NT2/D1 (cell line): ENCODE data around the gene POU6F2.

Source experiments
- DNase-seq: peaks from one replicate; pipeline ENCODE4 v3.0.0-alpha.2; 2011; ENCODE audit warnings: low read depth, low spot score
- H3K27me3 ChIP-seq: 2 replicates; pipeline ENCODE4 v1.6.0; 2011; ENCODE audit warnings: mild to moderate bottlenecking; ENCODE audit not compliant: insufficient read length, insufficient read depth
- H3K36me3 ChIP-seq: 2 replicates; pipeline ENCODE4 v1.6.1; 2011; ENCODE audit warnings: mild to moderate bottlenecking, low read length, mixed read lengths; ENCODE audit not compliant: insufficient read depth, insufficient read length
- H3K4me1 ChIP-seq: 2 replicates; pipeline ENCODE4 v1.5.1; 2011; ENCODE audit not compliant: insufficient read depth, insufficient read length
- H3K4me3 ChIP-seq: 2 replicates; pipeline ENCODE4 v1.5.1; 2011; ENCODE audit warnings: low read depth; ENCODE audit not compliant: insufficient read length
- H3K9ac ChIP-seq: 2 replicates; pipeline ENCODE4 v1.6.0; 2011; ENCODE audit warnings: low read depth; ENCODE audit not compliant: insufficient read length
- H3K9me3 ChIP-seq: 2 replicates; pipeline ENCODE4 v1.5.1; 2011; ENCODE audit warnings: mild to moderate bottlenecking, low read length; ENCODE audit not compliant: insufficient read depth
- SUZ12 ChIP-seq: IDR thresholded peaks from 2 replicates; pipeline ENCODE4 v1.6.1; 2011; ENCODE audit not compliant: insufficient read length, insufficient read depth; ENCODE audit errors: extremely low read depth
- YY1 ChIP-seq: IDR thresholded peaks from 2 replicates; pipeline ENCODE4 v1.6.1; 2011; ENCODE audit not compliant: insufficient read length, insufficient read depth
- ZNF274 ChIP-seq: IDR thresholded peaks from 2 replicates; pipeline ENCODE4 v1.6.1; 2011; ENCODE audit warnings: mild to moderate bottlenecking, low read depth, low read length

Gene POU6F2

DNA sequence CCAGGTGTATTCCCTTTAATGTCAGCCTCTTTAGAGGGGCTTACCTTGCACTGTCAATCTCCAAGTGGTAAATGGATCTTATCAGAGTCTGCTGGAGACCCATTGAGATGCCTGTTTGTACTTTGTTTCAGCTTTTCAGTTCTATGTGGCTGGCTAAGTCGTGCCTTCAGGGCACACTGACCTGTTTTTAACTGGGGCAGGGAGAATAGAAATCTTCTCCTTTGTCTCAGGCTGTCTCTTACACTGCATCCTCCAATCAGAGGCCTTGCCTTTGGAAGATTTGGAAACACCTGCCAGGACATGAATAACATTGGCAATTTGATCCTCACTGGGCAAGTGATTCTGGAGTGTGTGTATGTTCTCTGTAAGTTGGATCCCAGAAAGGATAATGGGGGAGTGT lies 65.0 kb downstream of the POU6F2 start:
- no peak overlapping the region for H3K9ac ChIP-seq
- H3K4me1 ChIP-seq = no peaks in the 10 kb centered on the region
- peak; percentile 11 for DNase-seq
- no peaks in the 10 kb centered on the region for H3K36me3 ChIP-seq
- H3K4me3 ChIP-seq = no peak overlapping the region
- no peaks in the 10 kb centered on the region for H3K27me3 ChIP-seq
- TF ChIP-seq YY1 (no peak), SUZ12 (no peak), ZNF274 (no peak)
- peaks cover 7% of the 10 kb centered on the region; the same call in 1 of the 2 replicates for H3K9me3 ChIP-seq

DNA sequence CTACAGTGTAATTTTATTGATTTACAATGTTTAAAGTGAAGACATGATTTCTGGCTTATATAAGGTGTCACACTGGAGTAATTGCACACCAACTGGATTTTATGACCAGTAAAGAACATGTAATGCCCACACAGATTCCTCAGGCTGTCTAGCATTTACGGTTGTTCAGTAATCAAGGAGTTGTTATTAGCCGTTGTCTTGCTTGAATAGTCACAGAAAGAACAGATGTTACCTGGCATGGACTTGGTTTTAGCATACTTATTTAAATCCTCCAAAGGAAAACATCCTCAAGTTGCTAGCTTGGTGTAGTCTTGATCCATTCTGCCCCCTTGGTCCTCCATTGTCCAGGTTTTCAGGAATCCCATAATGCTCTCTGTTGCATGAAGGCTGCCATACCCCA lies 65.8 kb downstream of the POU6F2 start:
- no peak overlapping the region for H3K4me3 ChIP-seq

DNA sequence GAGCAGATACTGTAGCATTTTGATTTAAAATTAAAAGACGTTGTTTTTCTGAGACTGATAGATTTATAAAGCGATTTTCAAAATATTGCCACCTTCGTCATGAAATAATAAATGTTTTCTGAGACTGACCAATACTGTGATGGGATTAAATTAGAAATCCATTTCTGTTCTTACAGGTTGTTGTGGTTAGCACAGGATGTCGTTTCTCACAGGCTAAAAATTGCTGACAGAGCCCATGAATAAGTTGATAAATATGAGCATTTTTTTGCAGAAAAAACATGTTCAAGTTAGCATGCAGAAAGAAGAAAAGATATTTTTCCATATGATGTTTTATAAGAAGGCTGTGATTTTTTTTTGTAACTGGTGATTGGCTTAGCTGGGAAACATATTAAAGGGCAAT lies 66.8 kb downstream of the POU6F2 start:
- TF ChIP-seq SUZ12 = no peak
- TF ChIP-seq YY1 = no peak
- no peak for TF ChIP-seq ZNF274
- Histone ChIP-seq H3K4me1 (no peaks in the 10 kb centered on the region), H3K9ac (no peak overlapping the region), H3K36me3 (no peaks in the 10 kb centered on the region), H3K4me3 (no peak overlapping the region), H3K27me3 (no peaks in the 10 kb centered on the region), H3K9me3 (peaks cover 7% of the 10 kb centered on the region; the same call in 1 of the 2 replicates)
- DNase-seq = no peak

More for the DNA sequence above, 65.8 kb downstream of the POU6F2 start:
- TF ChIP-seq YY1 (no peak), ZNF274 (no peak), SUZ12 (no peak)
- H3K27me3 ChIP-seq = no peaks in the 10 kb centered on the region
- H3K9me3 ChIP-seq = peaks cover 7% of the 10 kb centered on the region; the same call in 1 of the 2 replicates
- H3K36me3 ChIP-seq = no peaks in the 10 kb centered on the region
- DNase-seq = no peak
- no peak overlapping the region for H3K9ac ChIP-seq
- H3K4me1 ChIP-seq = no peaks in the 10 kb centered on the region

DNA sequence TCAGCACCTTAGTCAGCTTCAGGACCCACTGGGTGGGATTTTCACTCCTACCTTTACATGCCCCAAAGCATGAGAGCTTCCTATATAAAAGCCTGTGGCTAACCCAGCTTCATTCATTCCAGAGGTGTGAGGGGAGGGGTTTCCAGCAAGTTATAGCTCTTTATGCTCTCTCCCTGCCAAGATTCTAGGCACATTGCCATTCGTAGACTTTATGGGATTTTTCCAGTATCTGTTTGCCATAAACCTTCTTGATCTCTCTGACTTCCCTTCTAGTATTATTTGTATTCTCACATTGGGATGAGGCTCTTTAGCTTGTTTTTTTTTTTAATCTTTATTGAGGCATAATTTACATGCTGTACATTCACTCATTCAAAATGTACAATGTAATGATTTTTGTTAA lies 67.5 kb downstream of the POU6F2 start:
- DNase-seq = no peak
- peaks cover 7% of the 10 kb centered on the region; the same call in 1 of the 2 replicates for H3K9me3 ChIP-seq
- no peak overlapping the region for H3K9ac ChIP-seq
- no peak overlapping the region for H3K4me3 ChIP-seq
- TF ChIP-seq ZNF274 (no peak), YY1 (no peak), SUZ12 (no peak)
- no peaks in the 10 kb centered on the region for H3K36me3 ChIP-seq
- H3K27me3 ChIP-seq = no peaks in the 10 kb centered on the region
- no peaks in the 10 kb centered on the region for H3K4me1 ChIP-seq

DNA sequence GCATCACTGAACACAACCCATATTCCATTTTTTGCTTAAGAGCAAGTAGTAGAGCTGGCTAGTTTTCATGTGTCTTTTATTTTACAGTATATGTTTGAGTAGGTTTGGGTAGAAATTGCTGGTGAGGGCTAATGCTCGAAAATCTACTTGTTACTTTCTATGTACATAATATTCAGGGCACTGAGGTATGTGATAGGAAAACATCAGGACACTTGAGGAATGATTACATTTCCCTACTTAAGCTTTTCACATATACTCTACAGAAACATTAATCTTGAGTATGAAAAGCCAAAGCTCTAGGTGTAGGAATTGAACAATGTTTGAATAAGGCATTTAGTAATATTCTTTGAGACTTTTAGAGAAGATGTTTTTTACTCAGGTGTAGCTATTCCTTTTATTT lies 73.6 kb downstream of the POU6F2 start:
- Histone ChIP-seq H3K9ac (no peak overlapping the region), H3K4me3 (no peak overlapping the region), H3K36me3 (no peaks in the 10 kb centered on the region), H3K9me3 (peaks cover 5% of the 10 kb centered on the region; the same call in 1 of the 2 replicates), H3K4me1 (no peaks in the 10 kb centered on the region), H3K27me3 (no peaks in the 10 kb centered on the region)
- DNase-seq = no peak
- TF ChIP-seq YY1 (no peak), SUZ12 (no peak), ZNF274 (no peak)

DNA sequence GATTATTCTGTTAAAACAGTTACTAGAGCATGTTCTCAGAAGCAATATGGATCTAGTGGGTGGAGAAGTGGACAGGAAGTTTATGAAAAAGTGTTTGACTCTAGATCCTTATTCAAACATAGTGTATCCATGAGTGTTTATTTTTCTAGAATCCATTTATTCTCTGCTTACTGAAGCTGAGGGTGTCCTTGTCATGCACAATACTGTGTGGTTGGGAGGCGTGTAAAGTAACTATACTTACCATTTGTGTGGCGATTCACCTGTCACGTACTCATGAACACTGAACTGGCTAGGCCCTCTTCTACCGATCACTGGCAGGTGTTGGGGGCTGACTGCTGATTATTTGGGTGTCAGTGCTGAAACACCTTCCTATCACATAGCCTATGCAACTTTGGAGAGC lies 74.0 kb downstream of the POU6F2 start:
- TF ChIP-seq SUZ12 (no peak), ZNF274 (no peak), YY1 (no peak)
- H3K36me3 ChIP-seq = no peaks in the 10 kb centered on the region

DNA sequence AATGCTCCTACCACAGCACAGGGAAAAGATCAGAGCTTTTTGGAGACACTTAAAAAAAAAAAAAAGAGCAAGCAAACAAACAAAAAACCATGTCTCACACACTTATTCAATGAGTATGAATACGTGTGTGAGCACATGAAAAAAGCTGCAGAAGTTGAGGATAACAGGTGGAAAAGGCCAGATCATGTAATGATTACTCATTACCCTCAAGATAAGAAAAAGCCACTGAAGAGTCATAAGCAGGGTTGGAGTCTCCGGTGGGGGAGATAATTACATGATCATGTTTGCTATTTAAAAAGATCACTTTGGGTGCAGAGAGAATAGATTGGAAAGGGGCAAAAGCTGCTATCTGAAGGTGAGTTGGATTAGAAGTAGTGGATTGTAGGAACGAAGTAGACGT lies 77.0 kb downstream of the POU6F2 start:
- no peaks in the 10 kb centered on the region for H3K4me1 ChIP-seq
- H3K9ac ChIP-seq = no peak overlapping the region
- no peak for TF ChIP-seq ZNF274
- no peak for TF ChIP-seq SUZ12
- TF ChIP-seq YY1 = no peak
- no peak for DNase-seq
- H3K36me3 ChIP-seq = no peaks in the 10 kb centered on the region
- no peaks in the 10 kb centered on the region for H3K27me3 ChIP-seq
- H3K4me3 ChIP-seq = no peak overlapping the region
- H3K9me3 ChIP-seq = peaks cover 6% of the 10 kb centered on the region; the same call in 1 of the 2 replicates

More for the DNA sequence above, 74.0 kb downstream of the POU6F2 start:
- Histone ChIP-seq H3K4me3 (no peak overlapping the region), H3K9me3 (peaks cover 6% of the 10 kb centered on the region; the same call in 1 of the 2 replicates), H3K9ac (no peak overlapping the region), H3K27me3 (no peaks in the 10 kb centered on the region), H3K4me1 (no peaks in the 10 kb centered on the region)
- no peak for DNase-seq

DNA sequence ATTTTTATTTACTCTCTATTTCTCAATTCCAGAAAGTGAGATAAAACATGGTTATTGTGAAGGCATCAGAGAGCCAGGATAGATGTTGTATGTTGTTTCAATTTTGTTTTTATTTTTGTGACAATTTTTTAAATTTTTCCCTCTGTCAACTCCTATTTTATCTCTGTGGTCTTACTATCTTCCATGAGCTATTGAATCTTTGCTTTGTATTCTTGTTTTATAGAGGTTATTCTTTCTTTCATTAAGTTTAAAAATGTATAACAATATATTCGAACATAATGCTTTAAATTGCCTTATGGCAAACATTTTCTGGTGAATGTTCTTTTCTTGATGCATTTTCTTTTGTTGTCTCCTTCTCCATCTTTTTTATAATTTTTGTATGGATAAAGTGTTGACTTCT lies 78.4 kb downstream of the POU6F2 start:
- Histone ChIP-seq H3K36me3 (no peaks in the 10 kb centered on the region), H3K4me1 (no peaks in the 10 kb centered on the region), H3K9ac (no peak overlapping the region), H3K9me3 (peaks cover 6% of the 10 kb centered on the region; the same call in 1 of the 2 replicates), H3K27me3 (no peaks in the 10 kb centered on the region), H3K4me3 (no peak overlapping the region)
- TF ChIP-seq YY1 (no peak), ZNF274 (no peak), SUZ12 (no peak)
- no peak for DNase-seq
